ENCODE data around the gene PARPBP. TPM values are rescaled to one million over a fixed set of nuclear protein-coding genes. Genes with fewer than 3 reads are reported as not detected.

Gene PARPBP
- total and polyA plus RNA-seq, 2 of the 13 experiments (the other 11 are each of a cell fraction or from before 2014, with no cell fraction given), result 6.7 to 28.4 TPM

GRCh38 chr12:102202556-102202955 lies 82.6 kb downstream of the PARPBP start (continued):
- TF ChIP-seq SKIL (CRISPR knock-in tag; IDR thresholded peaks at IDR 0.05; ENCODE audit: borderline replicate concordance), result no peak
- TF ChIP-seq SOX5 (CRISPR knock-in tag; IDR thresholded peaks at IDR 0.05; ENCODE audit: borderline replicate concordance), result no peak
- TF ChIP-seq CBX2 (IDR thresholded peaks at IDR 0.05; ENCODE audit: low read depth, low read length), result no peak
- no peak for TF ChIP-seq CBX2 (CRISPR knock-in tag; IDR thresholded peaks at IDR 0.05; ENCODE audit: low read depth)
- TF ChIP-seq PAWR (CRISPR knock-in tag; IDR thresholded peaks at IDR 0.05; ENCODE audit: borderline replicate concordance), result no peak
- no peak for TF ChIP-seq ZNF326 (CRISPR knock-in tag; IDR thresholded peaks at IDR 0.05; ENCODE audit: borderline replicate concordance)
- no peak for TF ChIP-seq GPBP1L1 (CRISPR knock-in tag; IDR thresholded peaks at IDR 0.05)
- no peak for TF ChIP-seq BCLAF1 (IDR thresholded peaks at IDR 0.05)
- no peak for TF ChIP-seq ZNF564 (CRISPR knock-in tag; IDR thresholded peaks at IDR 0.05)
- TF ChIP-seq TEF (CRISPR knock-in tag; IDR thresholded peaks at IDR 0.05), result no peak
- TF ChIP-seq ESRRA (CRISPR knock-in tag; IDR thresholded peaks at IDR 0.05; ENCODE audit: low read depth), result no peak
